D341Med (cell line): ENCODE data around the gene SLC37A3.
A peak's percentile ranks its signal among the peaks of the same experiment; 100 is the strongest.
"Not testable (repeated sequence)": the region's sequence is repeated elsewhere in the genome, so short reads cannot be mapped to it uniquely, and the experiment has no call there.

Source experiments
- DNase-seq: peaks from one replicate; pipeline ENCODE4 v3.0.0; 2012; ENCODE audit warnings: low spot score

The SLC37A3 gene

GRCh38 chr7:140347218-140347617, 51.1 kb downstream of the SLC37A3 start:
- DNase-seq, result no peak

- no peak for DNase-seq
Measured at GRCh38 chr7:140345426-140345825, 52.9 kb downstream of the SLC37A3 start.

GRCh38 chr7:140342727-140343514, 55.4 kb downstream of the SLC37A3 start:
- DNase-seq, result peak; percentile 80

GRCh38 chr7:140338959-140339358, 59.4 kb downstream of the SLC37A3 start:
- not testable (repeated sequence) for DNase-seq

GRCh38 chr7:140334341-140335057, 63.8 kb downstream of the SLC37A3 start:
- peak; percentile 45 for DNase-seq

GRCh38 chr7:140333686-140334085, 64.6 kb downstream of the SLC37A3 start:
- DNase-seq, result no peak

GRCh38 chr7:140333223-140333622, 65.1 kb downstream of the SLC37A3 start:
- DNase-seq, result no peak

- no peak for DNase-seq
Measured at GRCh38 chr7:140330595-140330994, 67.7 kb downstream of the SLC37A3 start.

- DNase-seq, result no peak
Measured at GRCh38 chr7:140330128-140330527, 68.2 kb downstream of the SLC37A3 start.

- DNase-seq, result no peak
Measured at GRCh38 chr7:140327261-140327661, 71.1 kb downstream of the SLC37A3 start.

- DNase-seq, result peak; percentile 77
Measured at GRCh38 chr7:140326116-140326928, 72.0 kb downstream of the SLC37A3 start.

- DNase-seq, result no peak
Measured at GRCh38 chr7:140325600-140325999, 72.7 kb downstream of the SLC37A3 start.

GRCh38 chr7:140324714-140325113, 73.6 kb downstream of the SLC37A3 start:
- DNase-seq, result no peak

- DNase-seq, result no peak
Measured at GRCh38 chr7:140322759-140323158, 75.6 kb downstream of the SLC37A3 start.

- not testable (repeated sequence) for DNase-seq
Measured at GRCh38 chr7:140320078-140320477, 78.3 kb downstream of the SLC37A3 start.

GRCh38 chr7:140317999-140318398, 80.3 kb downstream of the SLC37A3 start:
- DNase-seq, result no peak

GRCh38 chr7:140317597-140317996, 80.7 kb downstream of the SLC37A3 start:
- DNase-seq, result no peak

GRCh38 chr7:140316165-140316661, 82.1 kb downstream of the SLC37A3 start:
- DNase-seq, result no peak

- DNase-seq, result no peak
Measured at GRCh38 chr7:140315498-140316164, 82.7 kb downstream of the SLC37A3 start.

- no peak for DNase-seq
Measured at GRCh38 chr7:140314573-140315480, 83.5 kb downstream of the SLC37A3 start.
